Bronchial epithelial cell (primary cell): ENCODE results near the gene RNF167. TPM values are rescaled to one million over a fixed set of nuclear protein-coding genes. Genes with fewer than 3 reads are reported as not detected.
A peak's percentile ranks its signal among the peaks of the same experiment; 100 is the strongest.

Experiments used
- DNase-seq: peaks from one replicate; pipeline ENCODE4 v3.0.0-alpha.2; 2010; ENCODE audit warnings: low read depth
- FAIRE-seq: peaks from 2 replicates; lab custom pipeline; 2011; peaks lifted over from hg19 to GRCh38; lab: Jason Lieb, UNC
- H3K27me3 ChIP-seq: 2 replicates; pipeline ENCODE4 v1.5.1; 2011; ENCODE audit warnings: low read length; ENCODE audit not compliant: control insufficient read depth, insufficient read depth
- H3K36me3 ChIP-seq: 2 replicates; pipeline ENCODE4 v1.5.1; 2011; ENCODE audit warnings: low read length; ENCODE audit not compliant: control insufficient read depth, insufficient read depth
- H3K4me3 ChIP-seq: 2 replicates; pipeline ENCODE4 v1.5.1; 2011; ENCODE audit warnings: mild to moderate bottlenecking, low read depth, low read length, control low read depth
- total RNA-seq: library from RNA; depleted of rRNA; stranded (reverse); fragments of >200 nt; gene quantifications from 2 replicates; pipeline ENCODE4 v1.2.1, GENCODE V29; 2014
- TF ChIP-seq, protein P1 (sequence below): IDR thresholded peaks from 2 replicates; pipeline ENCODE4 v1.5.1; 2011; ENCODE audit warnings: mild to moderate bottlenecking, moderate library complexity, low read length, control low read depth, inconsistent platforms; ENCODE audit not compliant: insufficient read depth, severe bottlenecking

Gene RNF167
- total RNA-seq, 1 donor from 2014 or later: 15.8 TPM

DNA sequence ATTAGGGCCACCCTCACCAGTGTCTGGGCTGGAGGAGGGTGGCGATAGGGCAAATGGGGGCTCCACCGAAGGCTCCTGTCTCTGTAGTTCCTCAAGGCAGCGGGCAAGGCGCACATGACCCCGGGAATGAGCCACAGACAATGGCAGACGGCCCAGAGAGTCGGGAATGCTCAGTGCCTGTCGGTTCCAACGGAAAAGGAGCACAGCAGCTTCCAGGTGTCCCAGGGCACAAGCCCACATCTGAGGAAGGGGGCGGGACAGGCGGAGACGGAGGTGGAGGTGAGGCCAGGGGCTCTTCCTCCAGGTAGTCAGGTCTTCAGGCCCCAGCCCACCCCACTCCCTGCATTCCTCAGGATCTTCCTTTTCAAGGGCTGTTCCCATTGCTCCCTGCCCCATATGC, 32.7 kb downstream of the RNF167 start:
- Histone ChIP-seq H3K36me3 (peaks cover 13% of the 10 kb centered on the region), H3K4me3 (no peak overlapping the region), H3K27me3 (no peaks in the 10 kb centered on the region)
- FAIRE-seq (no peak), DNase-seq (no peak)
- TF ChIP-seq, protein P1, sequence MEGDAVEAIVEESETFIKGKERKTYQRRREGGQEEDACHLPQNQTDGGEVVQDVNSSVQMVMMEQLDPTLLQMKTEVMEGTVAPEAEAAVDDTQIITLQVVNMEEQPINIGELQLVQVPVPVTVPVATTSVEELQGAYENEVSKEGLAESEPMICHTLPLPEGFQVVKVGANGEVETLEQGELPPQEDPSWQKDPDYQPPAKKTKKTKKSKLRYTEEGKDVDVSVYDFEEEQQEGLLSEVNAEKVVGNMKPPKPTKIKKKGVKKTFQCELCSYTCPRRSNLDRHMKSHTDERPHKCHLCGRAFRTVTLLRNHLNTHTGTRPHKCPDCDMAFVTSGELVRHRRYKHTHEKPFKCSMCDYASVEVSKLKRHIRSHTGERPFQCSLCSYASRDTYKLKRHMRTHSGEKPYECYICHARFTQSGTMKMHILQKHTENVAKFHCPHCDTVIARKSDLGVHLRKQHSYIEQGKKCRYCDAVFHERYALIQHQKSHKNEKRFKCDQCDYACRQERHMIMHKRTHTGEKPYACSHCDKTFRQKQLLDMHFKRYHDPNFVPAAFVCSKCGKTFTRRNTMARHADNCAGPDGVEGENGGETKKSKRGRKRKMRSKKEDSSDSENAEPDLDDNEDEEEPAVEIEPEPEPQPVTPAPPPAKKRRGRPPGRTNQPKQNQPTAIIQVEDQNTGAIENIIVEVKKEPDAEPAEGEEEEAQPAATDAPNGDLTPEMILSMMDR: no peak

DNA sequence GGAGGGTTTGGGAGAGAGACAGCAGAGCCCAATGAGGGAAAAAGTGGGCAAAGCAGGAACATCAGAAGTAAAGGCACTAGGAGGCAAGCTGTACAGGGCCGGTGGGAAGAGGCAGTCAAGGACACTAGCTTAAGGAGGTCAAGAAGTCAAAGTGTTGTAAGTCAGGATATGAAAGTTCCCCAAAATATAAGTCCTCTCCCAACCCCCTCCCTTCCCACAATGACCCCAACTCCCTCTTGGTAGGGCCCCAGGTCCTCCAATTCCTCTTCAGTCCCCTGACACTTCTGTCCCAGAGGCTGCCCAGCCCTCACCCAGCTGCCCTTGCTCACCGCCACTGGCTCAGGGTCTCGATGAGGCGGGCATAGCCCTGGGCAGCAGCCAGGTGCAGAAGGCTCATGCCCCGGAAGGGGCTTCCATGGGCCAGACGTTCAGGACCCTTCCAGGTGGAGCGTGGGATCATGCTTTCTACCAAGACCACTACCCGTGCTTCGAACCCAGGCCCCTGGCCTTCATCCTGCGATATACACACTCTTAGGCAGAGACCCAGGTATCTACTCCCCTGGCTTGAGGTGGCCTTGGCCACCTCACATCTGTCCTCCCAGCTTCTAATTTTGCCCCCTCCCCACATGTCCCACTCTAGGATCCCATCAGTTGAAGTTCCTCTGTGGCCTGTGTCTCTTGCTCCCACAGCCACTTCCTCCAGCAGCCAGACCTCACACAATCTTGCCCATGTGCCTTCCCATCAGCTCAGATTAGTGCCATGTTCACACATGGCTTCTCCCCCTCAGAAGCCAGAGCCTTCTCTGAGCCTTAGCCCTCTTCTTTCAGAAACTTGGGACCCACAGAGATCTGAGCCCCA, 33.4 kb downstream of the RNF167 start:
- DNase-seq: no peak
- no peak overlapping the region for H3K4me3 ChIP-seq
- FAIRE-seq: no peak
- no peaks in the 10 kb centered on the region for H3K27me3 ChIP-seq
- peaks cover 18% of the 10 kb centered on the region for H3K36me3 ChIP-seq
- TF ChIP-seq, protein P1: no peak

DNA sequence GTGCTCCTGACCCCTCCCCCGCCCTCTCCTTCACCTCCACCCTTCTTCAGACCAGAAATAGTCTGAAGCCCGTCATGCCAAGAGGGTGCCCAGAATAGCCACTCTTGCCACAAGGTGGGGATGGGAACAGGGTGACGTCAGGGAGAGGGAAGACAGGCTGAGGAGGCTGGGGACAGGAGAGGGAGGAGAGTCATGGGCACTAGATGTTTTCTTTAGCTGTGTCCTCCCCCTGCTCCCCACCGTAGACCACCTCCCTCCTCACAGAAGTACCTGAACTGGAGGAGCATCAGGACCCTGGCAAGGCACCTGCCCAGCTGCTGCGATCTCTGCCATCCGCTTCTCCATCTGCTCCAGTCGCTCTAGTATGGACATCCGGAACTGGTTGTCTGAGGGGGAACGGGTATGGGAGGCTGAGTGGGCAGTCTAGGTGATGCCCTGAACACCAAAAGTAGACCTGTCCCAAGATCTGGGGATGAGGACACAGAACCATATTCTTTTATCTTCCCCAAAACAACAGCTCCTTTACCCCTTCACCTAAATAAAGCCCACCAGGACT, 34.1 kb downstream of the RNF167 start:
- H3K4me3 ChIP-seq: no peak overlapping the region
- peaks cover 22% of the 10 kb centered on the region for H3K36me3 ChIP-seq
- DNase-seq (no peak), FAIRE-seq (no peak)
- TF ChIP-seq, protein P1: no peak
- H3K27me3 ChIP-seq: no peaks in the 10 kb centered on the region

DNA sequence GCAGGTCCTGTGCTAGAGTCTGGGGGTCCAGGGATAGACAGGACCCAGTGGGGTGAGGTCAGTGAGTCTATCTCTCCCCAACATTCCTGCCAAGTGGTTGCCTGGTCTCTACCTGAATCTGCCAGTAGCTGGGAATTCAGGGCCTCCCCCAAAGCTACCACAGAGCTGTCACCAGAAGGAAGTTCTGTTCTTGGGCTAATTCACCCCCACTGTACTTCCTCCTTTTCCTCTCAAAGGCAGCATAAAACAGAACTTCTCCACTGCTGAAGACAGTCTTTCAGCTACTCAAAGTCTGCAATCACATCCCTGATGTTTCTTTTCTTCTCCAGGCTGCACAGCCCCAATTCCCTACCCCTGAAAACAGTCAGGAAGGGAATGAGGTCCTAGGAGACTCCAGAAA, 38.7 kb downstream of the RNF167 start:
- TF ChIP-seq, protein P1: no peak
- no peak for DNase-seq
- peaks cover 24% of the 10 kb centered on the region for H3K36me3 ChIP-seq
- no peak for FAIRE-seq
- no peak overlapping the region for H3K4me3 ChIP-seq
- no peaks in the 10 kb centered on the region for H3K27me3 ChIP-seq

DNA sequence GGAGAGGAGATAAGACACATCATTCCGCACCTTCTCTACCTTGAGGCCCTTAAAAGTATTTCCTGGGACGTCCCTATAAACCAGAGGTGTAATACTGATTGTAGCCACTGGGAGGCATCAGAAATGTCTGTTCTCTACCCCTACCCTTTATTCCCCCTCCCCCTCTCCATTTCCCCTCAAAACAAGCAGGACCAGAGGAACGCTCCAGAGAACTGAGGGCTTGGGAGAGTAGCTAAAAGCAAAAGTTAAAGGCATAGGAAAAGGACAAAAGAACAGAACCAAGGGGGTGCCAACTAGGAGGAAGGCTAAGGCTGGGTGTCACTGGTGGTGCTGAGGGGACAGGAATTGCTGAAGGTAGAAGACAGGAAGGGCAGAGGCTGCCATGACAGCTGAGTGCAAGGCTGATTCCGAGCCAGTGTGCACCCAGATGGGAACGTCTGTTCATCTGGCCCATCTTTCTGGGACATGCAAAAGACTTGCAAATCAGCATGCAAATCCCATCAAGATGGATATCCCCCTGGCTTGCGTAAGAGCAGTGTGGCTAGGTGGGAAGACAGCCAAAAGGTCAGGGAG, 40.7 kb downstream of the RNF167 start:
- Histone ChIP-seq H3K4me3 (no peak overlapping the region), H3K27me3 (no peaks in the 10 kb centered on the region), H3K36me3 (peaks cover 28% of the 10 kb centered on the region)
- TF ChIP-seq, protein P1: peak; percentile 67
- FAIRE-seq (no peak), DNase-seq (peak; percentile 43)
